Muscle layer of colon (tissue), 2 donors: Measurements from ENCODE around the gene SHROOM3.

Experiments used
- H3K27ac ChIP-seq: one replicate; pipeline ENCODE4 v1.7.0; 2013; ENCODE audit warnings: low read depth, mild to moderate bottlenecking, low read length, moderate library complexity
- H3K27me3 ChIP-seq, 2 donors: one replicate each; pipeline ENCODE4 v1.7.0; 2013; ENCODE audit warnings: low read length in 2 of 2, mild to moderate bottlenecking in 2 of 2; ENCODE audit not compliant: insufficient read depth in 2 of 2, control insufficient read depth in 1 of 2
- H3K36me3 ChIP-seq: one replicate; pipeline ENCODE4 v1.7.0; 2013; ENCODE audit warnings: mild to moderate bottlenecking, low read length; ENCODE audit not compliant: insufficient read depth
- H3K4me1 ChIP-seq: one replicate; pipeline ENCODE4 v1.7.0; 2013; ENCODE audit warnings: mild to moderate bottlenecking, low read length; ENCODE audit not compliant: insufficient read depth
- H3K4me3 ChIP-seq, 2 donors: one replicate each; pipeline ENCODE4 v1.7.0; 2013; ENCODE audit warnings: low read length in 2 of 2, low read depth in 1 of 2, mild to moderate bottlenecking in 1 of 2, moderate library complexity in 1 of 2
- H3K9ac ChIP-seq: one replicate; pipeline ENCODE4 v1.7.0; 2013; ENCODE audit warnings: low read length
- H3K9me3 ChIP-seq: one replicate; pipeline ENCODE4 v1.7.0; 2013; ENCODE audit warnings: mild to moderate bottlenecking, low read length
- donor health status: abdominal sarcoma.
- donor health status: Adenocarcinoma of cecum.

The SHROOM3 gene

GRCh38 chr4:76622717-76623116 is 187.7 kb downstream of the SHROOM3 start:
- H3K9me3 ChIP-seq, result no peaks in the 10 kb centered on the region
- H3K4me1 ChIP-seq, result peaks cover 43% of the 10 kb centered on the region
- no peaks in the 10 kb centered on the region for H3K27me3 ChIP-seq
- H3K27ac ChIP-seq, result peak overlapping the region; percentile 86
- no peak overlapping the region for H3K4me3 ChIP-seq
- H3K36me3 ChIP-seq, result no peaks in the 10 kb centered on the region
- H3K9ac ChIP-seq, result no peak overlapping the region

- H3K9ac ChIP-seq, result no peak overlapping the region
- H3K36me3 ChIP-seq, result no peaks in the 10 kb centered on the region
- H3K27me3 ChIP-seq, result no peaks in the 10 kb centered on the region
- H3K4me3 ChIP-seq, result peak overlapping the region in 1 of 2 donors; percentile 12
- H3K4me1 ChIP-seq, result peaks cover 43% of the 10 kb centered on the region
- no peaks in the 10 kb centered on the region for H3K9me3 ChIP-seq
- peak overlapping the region; percentile 86 for H3K27ac ChIP-seq
These were observed 188.4 kb downstream of the SHROOM3 start for GRCh38 chr4:76623217-76624045.

GRCh38 chr4:76624241-76624681 is 189.2 kb downstream of the SHROOM3 start:
- peak overlapping the region in 1 of 2 donors; percentile 12 for H3K4me3 ChIP-seq
- H3K4me1 ChIP-seq, result peaks cover 43% of the 10 kb centered on the region
- no peaks in the 10 kb centered on the region for H3K36me3 ChIP-seq
- peak overlapping the region; percentile 86 for H3K27ac ChIP-seq
- H3K27me3 ChIP-seq, result no peaks in the 10 kb centered on the region
- H3K9ac ChIP-seq, result peak overlapping the region; percentile 16
- no peaks in the 10 kb centered on the region for H3K9me3 ChIP-seq

- Histone ChIP-seq H3K36me3 (no peaks in the 10 kb centered on the region), H3K27me3 (no peaks in the 10 kb centered on the region), H3K4me3 (no peak overlapping the region), H3K27ac (peak overlapping the region; percentile 86), H3K9me3 (no peaks in the 10 kb centered on the region), H3K9ac (no peak overlapping the region), H3K4me1 (peaks cover 43% of the 10 kb centered on the region)
These were observed 190.1 kb downstream of the SHROOM3 start for GRCh38 chr4:76624931-76625715.

- no peaks in the 10 kb centered on the region for H3K27me3 ChIP-seq
- H3K4me1 ChIP-seq, result peaks cover 34% of the 10 kb centered on the region
- H3K36me3 ChIP-seq, result no peaks in the 10 kb centered on the region
- no peaks in the 10 kb centered on the region for H3K9me3 ChIP-seq
- H3K4me3 ChIP-seq, result no peak overlapping the region
- H3K9ac ChIP-seq, result no peak overlapping the region
- H3K27ac ChIP-seq, result no peak overlapping the region
These were observed 191.8 kb downstream of the SHROOM3 start for GRCh38 chr4:76626686-76627465.

- no peak overlapping the region for H3K4me3 ChIP-seq
- no peak overlapping the region for H3K27ac ChIP-seq
- no peak overlapping the region for H3K9ac ChIP-seq
- peaks cover 20% of the 10 kb centered on the region for H3K4me1 ChIP-seq
- no peaks in the 10 kb centered on the region for H3K36me3 ChIP-seq
- H3K9me3 ChIP-seq, result no peaks in the 10 kb centered on the region
- H3K27me3 ChIP-seq, result no peaks in the 10 kb centered on the region
These were observed 193.2 kb downstream of the SHROOM3 start for GRCh38 chr4:76628251-76628650.

GRCh38 chr4:76630741-76631140 is 195.7 kb downstream of the SHROOM3 start:
- H3K4me1 ChIP-seq, result no peaks in the 10 kb centered on the region
- no peaks in the 10 kb centered on the region for H3K36me3 ChIP-seq
- H3K27me3 ChIP-seq, result no peaks in the 10 kb centered on the region
- no peak overlapping the region for H3K4me3 ChIP-seq
- H3K27ac ChIP-seq, result no peak overlapping the region
- H3K9ac ChIP-seq, result no peak overlapping the region
- H3K9me3 ChIP-seq, result no peaks in the 10 kb centered on the region

- H3K9ac ChIP-seq, result no peak overlapping the region
- no peak overlapping the region for H3K4me3 ChIP-seq
- no peaks in the 10 kb centered on the region for H3K4me1 ChIP-seq
- no peak overlapping the region for H3K27ac ChIP-seq
- no peaks in the 10 kb centered on the region for H3K27me3 ChIP-seq
- H3K9me3 ChIP-seq, result no peaks in the 10 kb centered on the region
- H3K36me3 ChIP-seq, result no peaks in the 10 kb centered on the region
These were observed 199.2 kb downstream of the SHROOM3 start for GRCh38 chr4:76634220-76634619.

- no peaks in the 10 kb centered on the region for H3K4me1 ChIP-seq
- no peak overlapping the region for H3K27ac ChIP-seq
- no peaks in the 10 kb centered on the region for H3K36me3 ChIP-seq
These were observed 202.8 kb downstream of the SHROOM3 start for GRCh38 chr4:76637712-76638361.

GRCh38 chr4:76639288-76639687 is 204.3 kb downstream of the SHROOM3 start:
- Histone ChIP-seq H3K9me3 (no peaks in the 10 kb centered on the region), H3K36me3 (no peaks in the 10 kb centered on the region), H3K9ac (no peak overlapping the region), H3K27ac (no peak overlapping the region), H3K4me1 (no peaks in the 10 kb centered on the region), H3K27me3 (no peaks in the 10 kb centered on the region), H3K4me3 (no peak overlapping the region)

More at GRCh38 chr4:76637712-76638361, 202.8 kb downstream of the SHROOM3 start:
- Histone ChIP-seq H3K27me3 (no peaks in the 10 kb centered on the region), H3K4me3 (no peak overlapping the region), H3K9ac (no peak overlapping the region), H3K9me3 (no peaks in the 10 kb centered on the region)
